HUES48 (cell line): Measurements from ENCODE around the gene COL5A1.

Source experiments
- H3K27ac ChIP-seq: one replicate; pipeline ENCODE4 v1.7.0; 2013; ENCODE audit warnings: low read depth, low read length, inconsistent platforms
- H3K27me3 ChIP-seq: 2 replicates; pipeline ENCODE4 v1.6.1; 2013; ENCODE audit warnings: mild to moderate bottlenecking, low read length; ENCODE audit not compliant: control insufficient read depth, insufficient read depth
- H3K36me3 ChIP-seq: 2 replicates; pipeline ENCODE4 v1.6.1; 2013; ENCODE audit warnings: low read length; ENCODE audit not compliant: control insufficient read depth, insufficient read depth
- H3K4me1 ChIP-seq: 2 replicates; pipeline ENCODE4 v1.6.1; 2013; ENCODE audit warnings: mild to moderate bottlenecking, low read length; ENCODE audit not compliant: control insufficient read depth, insufficient read depth
- H3K4me3 ChIP-seq: 2 replicates; pipeline ENCODE4 v1.5.1; 2013; ENCODE audit warnings: mild to moderate bottlenecking, low read depth, low read length
- H3K9ac ChIP-seq: 2 replicates; pipeline ENCODE4 v1.6.1; 2013; ENCODE audit warnings: mild to moderate bottlenecking, low read depth, low read length, moderate library complexity
- H3K9me3 ChIP-seq: 2 replicates; pipeline ENCODE4 v1.6.1; 2013; ENCODE audit warnings: low read length; ENCODE audit not compliant: control insufficient read depth, insufficient read depth

COL5A1 gene

DNA sequence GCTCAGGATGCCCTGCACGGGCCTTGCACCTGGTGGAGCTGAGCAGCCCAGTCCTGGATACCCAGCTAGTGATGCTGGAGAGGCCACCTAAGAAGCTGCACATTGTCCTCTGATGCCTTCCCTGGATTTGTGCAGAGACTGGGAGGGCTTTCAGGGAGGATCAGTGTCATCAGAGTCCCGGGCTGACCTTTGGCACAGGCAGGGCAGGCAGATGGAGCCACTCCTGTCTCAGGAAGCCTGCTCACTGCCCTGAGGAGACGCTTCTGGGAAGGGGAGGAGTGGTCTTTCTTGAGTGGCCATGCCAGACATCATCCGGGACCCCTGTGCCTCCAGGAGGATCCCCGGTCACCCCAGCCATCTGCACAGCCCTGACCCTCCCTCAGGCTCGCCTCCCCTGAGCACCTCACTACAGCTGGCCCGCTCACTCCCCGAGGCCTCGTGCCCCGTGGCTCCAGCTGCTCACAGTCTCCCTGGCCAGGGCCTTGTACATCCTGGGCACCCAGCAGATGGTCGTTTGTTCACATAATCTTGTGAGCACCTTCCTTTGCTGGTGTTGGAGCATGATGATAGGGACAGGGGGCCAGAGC is 191.8 kb downstream of the COL5A1 start:
- Histone ChIP-seq H3K9me3 (no peaks in the 10 kb centered on the region), H3K36me3 (no peaks in the 10 kb centered on the region), H3K9ac (no peak overlapping the region), H3K27me3 (no peaks in the 10 kb centered on the region), H3K4me3 (no peak overlapping the region), H3K27ac (no peak overlapping the region), H3K4me1 (no peaks in the 10 kb centered on the region)

DNA sequence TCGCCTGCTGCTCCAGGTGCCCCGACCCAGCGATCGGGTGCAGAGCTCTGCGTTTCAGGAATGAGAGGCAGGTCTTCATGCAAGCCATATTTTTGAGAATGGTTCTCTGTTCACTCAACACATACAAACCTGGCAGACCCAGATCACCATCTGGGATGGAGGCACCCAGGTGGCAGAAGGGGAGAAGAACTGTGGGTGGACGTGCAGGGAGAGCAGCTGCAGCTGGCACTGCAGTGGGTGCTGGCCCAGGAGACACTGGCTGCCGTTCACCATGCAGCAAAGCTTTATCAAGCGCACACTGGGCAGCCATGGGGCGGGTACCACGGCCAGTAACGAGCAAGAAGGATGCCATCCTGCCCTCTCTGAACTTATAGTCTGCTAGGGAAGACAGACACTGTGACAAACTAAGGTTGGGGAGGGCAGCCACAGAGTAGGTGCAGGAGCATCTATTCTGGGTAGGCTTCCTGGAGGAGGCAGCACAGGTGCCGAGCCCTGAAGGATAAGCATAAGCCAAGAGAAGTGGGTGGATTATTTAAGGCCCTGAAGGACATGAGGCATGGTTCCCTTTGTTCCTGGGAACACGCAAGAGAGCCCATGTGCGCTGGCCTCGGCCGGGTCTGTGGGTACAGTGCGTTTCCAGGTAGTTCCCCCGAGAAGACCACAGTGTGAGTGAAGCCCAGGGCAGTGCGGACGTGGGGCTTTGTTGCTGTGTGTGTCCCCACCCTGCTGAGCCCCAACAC is 192.8 kb downstream of the COL5A1 start:
- no peaks in the 10 kb centered on the region for H3K27me3 ChIP-seq
- H3K9me3 ChIP-seq = no peaks in the 10 kb centered on the region
- H3K4me3 ChIP-seq = no peak overlapping the region
- no peak overlapping the region for H3K9ac ChIP-seq
- H3K4me1 ChIP-seq = no peaks in the 10 kb centered on the region
- H3K27ac ChIP-seq = no peak overlapping the region
- H3K36me3 ChIP-seq = no peaks in the 10 kb centered on the region

GRCh38 chr9:134834957-134835419 is 193.4 kb downstream of the COL5A1 start:
- H3K36me3 ChIP-seq = no peaks in the 10 kb centered on the region
- H3K27ac ChIP-seq = no peak overlapping the region
- no peak overlapping the region for H3K4me3 ChIP-seq
- H3K4me1 ChIP-seq = no peaks in the 10 kb centered on the region
- no peak overlapping the region for H3K9ac ChIP-seq
- no peaks in the 10 kb centered on the region for H3K27me3 ChIP-seq
- H3K9me3 ChIP-seq = no peaks in the 10 kb centered on the region

GRCh38 chr9:134835448-134835847 is 193.8 kb downstream of the COL5A1 start:
- Histone ChIP-seq H3K27me3 (no peaks in the 10 kb centered on the region), H3K9ac (no peak overlapping the region), H3K36me3 (no peaks in the 10 kb centered on the region), H3K4me1 (no peaks in the 10 kb centered on the region), H3K27ac (no peak overlapping the region), H3K4me3 (no peak overlapping the region), H3K9me3 (no peaks in the 10 kb centered on the region)

DNA sequence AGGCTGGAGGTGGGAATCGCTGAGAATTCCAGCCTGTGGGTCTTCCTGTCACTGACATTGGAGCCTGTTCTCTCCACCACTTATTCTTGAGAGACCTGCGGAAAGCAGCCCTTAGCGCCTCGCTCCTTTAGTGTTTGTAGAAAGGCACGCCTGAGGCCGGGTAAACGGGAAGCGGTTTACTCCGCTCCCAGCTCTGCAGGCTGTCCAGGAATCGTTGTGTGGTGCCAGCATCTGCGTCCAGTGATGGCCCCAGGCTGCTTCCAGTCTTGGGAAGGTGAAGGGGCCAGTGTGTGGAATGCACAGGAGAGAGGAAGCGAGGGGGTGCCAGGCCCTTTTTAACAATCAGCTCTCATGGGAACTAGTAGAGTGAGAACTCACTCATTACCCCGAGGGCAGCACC is 194.4 kb downstream of the COL5A1 start:
- Histone ChIP-seq H3K4me1 (no peaks in the 10 kb centered on the region), H3K9me3 (no peaks in the 10 kb centered on the region), H3K36me3 (no peaks in the 10 kb centered on the region), H3K4me3 (no peak overlapping the region), H3K9ac (no peak overlapping the region), H3K27me3 (no peaks in the 10 kb centered on the region), H3K27ac (no peak overlapping the region)

GRCh38 chr9:134836406-134836970 is 194.9 kb downstream of the COL5A1 start:
- no peaks in the 10 kb centered on the region for H3K9me3 ChIP-seq
- H3K27ac ChIP-seq = no peak overlapping the region
- H3K36me3 ChIP-seq = no peaks in the 10 kb centered on the region
- no peaks in the 10 kb centered on the region for H3K4me1 ChIP-seq
- no peak overlapping the region for H3K4me3 ChIP-seq
- H3K27me3 ChIP-seq = no peaks in the 10 kb centered on the region
- H3K9ac ChIP-seq = no peak overlapping the region

DNA sequence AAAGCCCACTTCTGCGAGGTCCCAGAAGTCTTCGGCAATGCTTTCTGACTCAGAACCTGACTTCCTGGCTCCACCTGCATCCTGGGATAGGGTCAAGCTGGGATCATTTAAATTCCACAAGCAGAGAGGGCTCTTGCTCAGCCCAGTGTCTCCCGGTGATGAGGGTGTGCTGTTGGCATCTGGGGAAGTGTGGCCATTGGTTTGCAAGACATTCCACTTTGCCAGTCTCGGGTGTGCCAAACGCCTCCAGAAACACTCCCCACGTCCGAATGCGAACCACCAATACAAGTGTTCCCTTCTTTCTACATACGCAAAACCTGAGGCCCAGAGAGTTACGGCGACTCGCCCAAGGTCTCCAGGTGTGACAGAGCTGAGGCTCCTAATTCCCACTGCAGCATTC is 195.9 kb downstream of the COL5A1 start:
- no peak overlapping the region for H3K27ac ChIP-seq
- H3K27me3 ChIP-seq = no peaks in the 10 kb centered on the region
- H3K36me3 ChIP-seq = no peaks in the 10 kb centered on the region
- H3K9me3 ChIP-seq = no peaks in the 10 kb centered on the region
- H3K9ac ChIP-seq = no peak overlapping the region
- no peak overlapping the region for H3K4me3 ChIP-seq
- H3K4me1 ChIP-seq = no peaks in the 10 kb centered on the region

DNA sequence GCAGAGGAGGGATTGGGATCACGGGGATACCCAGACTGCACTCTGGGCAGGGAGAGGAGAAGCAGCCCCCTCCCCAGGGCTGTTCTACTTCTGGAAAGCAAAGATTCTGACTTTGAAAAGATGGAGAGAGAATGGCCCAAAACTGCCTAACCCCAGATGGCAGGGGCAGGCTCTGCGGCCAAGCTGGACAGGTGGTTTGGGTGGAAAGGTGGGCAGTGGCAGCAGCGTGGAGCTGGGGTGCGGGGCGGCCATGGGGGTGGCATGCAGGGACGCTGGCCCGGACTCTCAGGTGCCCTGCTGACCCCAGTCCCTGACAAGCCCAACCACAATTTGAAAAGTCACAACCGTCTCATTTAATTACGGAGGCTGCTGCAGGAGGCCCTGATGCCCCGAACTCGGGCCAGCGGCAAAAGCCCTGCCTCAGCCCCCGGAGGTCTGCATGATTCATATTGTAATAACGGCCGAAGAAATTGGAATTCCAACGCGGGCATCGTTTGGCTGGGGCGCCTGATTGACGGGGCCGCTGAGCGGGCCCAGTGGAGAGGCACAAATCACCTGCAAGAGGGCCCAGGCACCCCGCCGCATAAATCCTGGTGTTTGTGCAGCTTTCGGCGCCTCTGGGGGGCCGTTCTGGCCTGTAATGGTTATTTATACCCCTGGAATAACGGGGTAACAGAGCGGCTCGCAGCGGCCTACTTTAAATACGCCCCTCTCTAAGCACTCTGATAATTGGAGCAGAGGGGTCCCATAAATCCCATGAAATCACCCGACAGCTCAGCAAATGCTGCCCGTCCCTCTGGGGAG is 197.2 kb downstream of the COL5A1 start:
- no peak overlapping the region for H3K9ac ChIP-seq
- H3K27ac ChIP-seq = no peak overlapping the region
- no peak overlapping the region for H3K4me3 ChIP-seq
- H3K4me1 ChIP-seq = no peaks in the 10 kb centered on the region
- no peaks in the 10 kb centered on the region for H3K9me3 ChIP-seq
- no peaks in the 10 kb centered on the region for H3K36me3 ChIP-seq
- H3K27me3 ChIP-seq = no peaks in the 10 kb centered on the region

DNA sequence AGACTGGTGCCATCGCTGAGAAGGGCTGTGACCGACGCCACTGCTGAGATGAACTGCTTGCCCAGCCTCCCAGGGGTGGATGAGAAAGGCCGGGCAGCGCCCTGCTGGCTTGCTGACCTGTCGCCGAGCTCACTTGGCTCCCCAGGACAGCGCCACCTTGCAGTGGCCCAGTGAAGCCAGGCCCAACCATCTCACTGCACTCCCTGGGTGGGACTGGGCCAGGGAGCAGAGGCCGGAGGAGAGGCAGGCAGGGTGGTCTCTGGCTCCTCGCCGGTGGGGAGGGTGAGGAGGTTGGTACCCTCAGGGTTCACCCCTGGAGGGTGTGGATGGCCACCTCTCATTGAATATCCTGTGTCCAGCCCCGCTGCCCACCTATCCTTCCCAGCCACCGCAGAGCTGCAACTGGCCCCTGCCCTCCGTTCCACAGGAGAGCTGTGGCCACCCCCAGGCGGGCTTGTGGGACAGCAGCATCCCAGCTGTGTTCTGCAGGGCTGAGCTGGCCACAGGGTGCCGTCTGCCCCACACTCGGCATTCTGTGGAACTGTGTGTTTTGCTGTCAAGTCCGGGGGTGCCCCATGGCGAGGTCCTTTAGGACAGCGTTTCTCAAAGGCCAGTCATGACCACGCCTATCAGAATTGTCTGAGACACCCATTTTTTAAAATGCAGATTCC is 198.0 kb downstream of the COL5A1 start:
- Histone ChIP-seq H3K27ac (no peak overlapping the region), H3K36me3 (no peaks in the 10 kb centered on the region), H3K9me3 (no peaks in the 10 kb centered on the region), H3K9ac (no peak overlapping the region), H3K4me3 (no peak overlapping the region), H3K4me1 (no peaks in the 10 kb centered on the region), H3K27me3 (no peaks in the 10 kb centered on the region)

DNA sequence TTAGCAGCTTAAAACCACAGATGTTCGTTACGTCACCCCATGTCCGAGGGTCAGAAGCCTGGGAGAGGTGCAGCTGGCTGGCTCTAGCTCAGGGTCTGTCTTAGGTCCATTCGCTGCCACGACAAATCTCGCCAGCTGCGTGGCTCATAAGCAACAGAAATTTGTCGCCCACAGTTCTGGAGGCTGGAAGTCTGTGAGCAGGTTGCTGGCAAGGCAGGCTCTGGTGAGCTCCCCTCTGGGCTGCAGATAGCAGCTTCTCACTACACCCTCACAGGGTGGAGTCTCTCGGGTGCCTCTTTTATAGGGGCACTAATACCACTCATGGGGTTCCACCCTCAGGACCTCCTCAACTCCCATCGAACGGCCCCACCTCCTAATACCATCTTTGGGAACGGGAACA is 198.9 kb downstream of the COL5A1 start:
- Histone ChIP-seq H3K27ac (no peak overlapping the region), H3K9ac (no peak overlapping the region), H3K4me1 (no peaks in the 10 kb centered on the region), H3K27me3 (no peaks in the 10 kb centered on the region), H3K4me3 (no peak overlapping the region), H3K36me3 (no peaks in the 10 kb centered on the region), H3K9me3 (no peaks in the 10 kb centered on the region)
